Ishikawa (cell line): ENCODE measurements around the gene SCN7A.

Source experiments
- CEBPB ChIP-seq: IDR thresholded peaks from 2 replicates; pipeline ENCODE4 v1.6.1; 2012
- EP300 ChIP-seq: IDR thresholded peaks from 2 replicates; pipeline ENCODE4 v1.6.1; 2012; ENCODE audit warnings: borderline replicate concordance
- FOXM1 ChIP-seq: IDR thresholded peaks from 2 replicates; pipeline ENCODE4 v1.6.1; 2012; ENCODE audit warnings: low read depth, borderline replicate concordance
- TAF1 ChIP-seq: IDR thresholded peaks from 2 replicates; pipeline ENCODE4 v1.6.1; 2012; ENCODE audit warnings: low read depth, mild to moderate bottlenecking
- TEAD4 ChIP-seq: IDR thresholded peaks from 2 replicates; pipeline ENCODE4 v1.6.1; 2012
- ZBTB7A ChIP-seq: IDR thresholded peaks from 2 replicates; pipeline ENCODE4 v1.6.1; 2012; ENCODE audit warnings: low read depth
- TF ChIP-seq, protein P1 (sequence below): IDR thresholded peaks from 2 replicates; pipeline ENCODE4 v1.6.1; 2012
- TF ChIP-seq, protein P2 (sequence below): IDR thresholded peaks from 2 replicates; pipeline ENCODE4 v1.6.1; 2012

DNA sequence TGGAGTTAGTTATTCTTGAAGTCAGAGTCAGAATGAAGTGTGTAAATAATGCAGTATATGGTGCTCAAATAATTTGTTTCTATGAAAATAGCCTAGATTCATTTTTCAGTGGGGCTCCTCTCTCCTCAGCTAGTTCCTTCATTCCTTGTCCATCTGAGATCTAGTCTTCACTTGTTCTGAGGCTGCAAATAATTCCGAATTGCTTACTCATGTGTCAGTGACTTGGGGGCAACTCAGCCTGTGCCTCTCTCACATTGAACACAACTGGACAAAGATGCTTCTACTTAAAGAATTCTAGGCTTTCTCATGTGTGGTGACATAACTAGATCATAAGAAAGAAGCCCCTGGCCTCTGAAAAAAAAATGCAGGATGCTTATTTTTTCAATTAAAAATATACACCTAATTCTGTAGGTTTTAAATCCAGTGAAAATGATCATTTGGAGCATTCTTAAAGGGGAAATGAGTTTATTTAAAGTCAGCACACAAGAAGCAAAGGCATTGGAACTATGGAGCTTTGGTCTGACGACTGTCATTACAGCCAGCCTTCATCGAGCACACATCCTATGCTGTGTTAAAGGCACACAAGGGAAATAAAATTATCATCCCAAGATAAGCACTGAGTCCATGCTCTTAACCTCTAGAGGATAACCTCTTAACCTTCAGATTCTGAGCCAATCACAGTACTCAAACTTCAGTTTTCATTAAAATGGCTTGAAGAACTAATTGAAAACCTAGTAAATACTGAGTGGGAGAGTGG lies 24.8 kb upstream of the SCN7A start:
- TF ChIP-seq, protein P1, sequence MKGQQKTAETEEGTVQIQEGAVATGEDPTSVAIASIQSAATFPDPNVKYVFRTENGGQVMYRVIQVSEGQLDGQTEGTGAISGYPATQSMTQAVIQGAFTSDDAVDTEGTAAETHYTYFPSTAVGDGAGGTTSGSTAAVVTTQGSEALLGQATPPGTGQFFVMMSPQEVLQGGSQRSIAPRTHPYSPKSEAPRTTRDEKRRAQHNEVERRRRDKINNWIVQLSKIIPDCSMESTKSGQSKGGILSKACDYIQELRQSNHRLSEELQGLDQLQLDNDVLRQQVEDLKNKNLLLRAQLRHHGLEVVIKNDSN = no peak
- TF ChIP-seq TEAD4 = no peak
- TF ChIP-seq, protein P2, sequence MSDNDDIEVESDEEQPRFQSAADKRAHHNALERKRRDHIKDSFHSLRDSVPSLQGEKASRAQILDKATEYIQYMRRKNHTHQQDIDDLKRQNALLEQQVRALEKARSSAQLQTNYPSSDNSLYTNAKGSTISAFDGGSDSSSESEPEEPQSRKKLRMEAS = no peak
- TF ChIP-seq FOXM1 = no peak
- TF ChIP-seq TAF1 = no peak
- TF ChIP-seq EP300 = no peak
- TF ChIP-seq ZBTB7A = no peak
- TF ChIP-seq CEBPB = no peak
